Neural progenitor cell (in vitro differentiated cells): ENCODE results near the gene THUMPD3. TPM values are rescaled to one million over a fixed set of nuclear protein-coding genes. Genes with fewer than 3 reads are reported as not detected.

ENCODE experiments used
- DNase-seq: peaks from one replicate; pipeline ENCODE4 v3.0.0-alpha.2; 2016; ENCODE audit warnings: low spot score
- H2AFZ ChIP-seq: fragments of 200-600 bp; sonication (generic); replicated peaks from 2 replicates; pipeline ENCODE4 v1.6.1; 2016; ENCODE audit warnings: antibody characterized with exemption
- H3F3A ChIP-seq: fragments of 200-600 bp; sonication (generic); 2 replicates; pipeline ENCODE4 v1.6.1; 2016; ENCODE audit warnings: antibody characterized with exemption, low read depth
- H3K27ac ChIP-seq: fragments of 200-600 bp; sonication (generic); 2 replicates; pipeline ENCODE4 v1.5.1; 2016; ENCODE audit warnings: mild to moderate bottlenecking
- H3K27me3 ChIP-seq: fragments of 200-600 bp; sonication (generic); 2 replicates; pipeline ENCODE4 v1.6.1; 2016; ENCODE audit warnings: mild to moderate bottlenecking, moderate library complexity
- H3K36me3 ChIP-seq: fragments of 200-600 bp; sonication (generic); 2 replicates; pipeline ENCODE4 v1.5.1; 2016
- H3K4me1 ChIP-seq: fragments of 200-600 bp; sonication (generic); 2 replicates; pipeline ENCODE4 v1.6.1; 2016; ENCODE audit warnings: mixed run types
- H3K4me2 ChIP-seq: fragments of 200-600 bp; sonication (generic); 2 replicates; pipeline ENCODE4 v1.6.1; 2016
- H3K4me3 ChIP-seq: fragments of 200-600 bp; sonication (generic); 2 replicates; pipeline ENCODE4 v1.5.1; 2016
- H3K79me2 ChIP-seq: fragments of 200-600 bp; sonication (generic); 2 replicates; pipeline ENCODE4 v1.6.1; 2016; ENCODE audit warnings: low read depth
- H3K9ac ChIP-seq: fragments of 200-600 bp; sonication (generic); 2 replicates; pipeline ENCODE4 v1.6.1; 2016
- H3K9me3 ChIP-seq: fragments of 200-600 bp; sonication (generic); 2 replicates; pipeline ENCODE4 v1.5.1; 2016; ENCODE audit warnings: low read depth
- H4K20me1 ChIP-seq: fragments of 200-600 bp; sonication (generic); 2 replicates; pipeline ENCODE4 v1.6.1; 2016; ENCODE audit warnings: low read depth
- H3K27ac Mint-ChIP-seq: 3 replicates; pipeline ENCODE4 v1.8.0; 2021; ENCODE audit warnings: mixed read lengths
- H3K27me3 Mint-ChIP-seq: 2 replicates; pipeline ENCODE4 v1.8.0; 2022; ENCODE audit warnings: low read depth, mild to moderate bottlenecking, inconsistent platforms, moderate library complexity, mixed read lengths; ENCODE audit not compliant: insufficient read depth
- H3K36me3 Mint-ChIP-seq: 3 replicates; pipeline ENCODE4 v1.8.0; 2021; ENCODE audit warnings: mixed read lengths
- H3K4me1 Mint-ChIP-seq: 3 replicates; pipeline ENCODE4 v1.8.0; 2021; ENCODE audit warnings: mixed read lengths
- H3K4me3 Mint-ChIP-seq: 3 replicates; pipeline ENCODE4 v1.8.0; 2021; ENCODE audit warnings: mild to moderate bottlenecking, moderate library complexity, mixed read lengths
- H3K9me3 Mint-ChIP-seq: 3 replicates; pipeline ENCODE4 v1.8.0; 2020; ENCODE audit warnings: mixed read lengths
- EZH2 ChIP-seq: fragments of 200-600 bp; sonication (generic); IDR thresholded peaks from 2 replicates; pipeline ENCODE4 v1.6.1; 2017; ENCODE audit warnings: antibody characterized with exemption, mild to moderate bottlenecking, moderate library complexity
- EZH2phosphoT487 ChIP-seq: fragments of 200-600 bp; sonication (generic); IDR thresholded peaks from 2 replicates; pipeline ENCODE4 v1.6.1; 2017; ENCODE audit warnings: antibody characterized with exemption
- total RNA-seq: library from RNA; depleted of rRNA; stranded (reverse); fragments of >200 nt; gene quantifications from 2 replicates; pipeline ENCODE4 v1.2.3, GENCODE V29; 2015; ENCODE audit warnings: low replicate concordance
- TF ChIP-seq, protein P1 (sequence below): fragments of 200-600 bp; sonication (generic); IDR thresholded peaks from 2 replicates; pipeline ENCODE4 v1.5.1; 2017; ENCODE audit warnings: antibody characterized with exemption, mild to moderate bottlenecking

Gene THUMPD3
- total RNA-seq, 1 donor from 2014 or later: 23.9 TPM

DNA sequence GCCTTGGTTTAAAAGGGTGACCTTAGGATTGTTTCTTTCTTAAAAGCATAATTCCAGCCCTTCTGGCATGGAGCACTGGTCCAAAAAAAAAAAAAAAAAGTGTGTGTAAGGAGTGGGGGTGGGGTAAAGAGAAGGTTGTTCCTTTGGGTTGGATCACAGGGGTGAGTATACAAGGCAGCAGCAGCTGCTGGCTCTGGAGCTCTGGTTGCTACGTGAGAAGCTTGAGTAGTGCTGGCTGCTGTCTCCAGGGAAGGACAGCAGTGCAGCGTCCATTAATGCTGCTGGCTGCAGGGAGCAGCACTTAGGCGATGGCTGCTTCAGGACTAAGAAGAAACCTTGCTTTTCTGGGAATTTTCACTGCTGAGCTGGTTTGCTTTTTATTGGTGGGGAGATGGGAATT lies 36.9 kb downstream of the THUMPD3 start:
- Histone ChIP-seq H3K9me3 (no peaks in the 10 kb centered on the region), H3K4me2 (peak overlapping the region; percentile 99), H2AFZ (no peak overlapping the region), H3K9ac (peak overlapping the region; percentile 98), H3K4me3 (peak overlapping the region; percentile 94), H3K4me1 (peaks cover 55% of the 10 kb centered on the region), H3K79me2 (peaks cover 89% of the 10 kb centered on the region), H3K27me3 (no peaks in the 10 kb centered on the region), H3K36me3 (no peaks in the 10 kb centered on the region), H3F3A (peaks cover 77% of the 10 kb centered on the region), H3K27ac (peak overlapping the region; percentile 96), H4K20me1 (peaks cover 84% of the 10 kb centered on the region)
- peak; percentile 92 for DNase-seq
- peaks cover 61% of the 10 kb centered on the region for H3K4me1 Mint-ChIP-seq
- no peaks in the 10 kb centered on the region for H3K36me3 Mint-ChIP-seq
- no peak for TF ChIP-seq EZH2phosphoT487
- TF ChIP-seq, protein P1, sequence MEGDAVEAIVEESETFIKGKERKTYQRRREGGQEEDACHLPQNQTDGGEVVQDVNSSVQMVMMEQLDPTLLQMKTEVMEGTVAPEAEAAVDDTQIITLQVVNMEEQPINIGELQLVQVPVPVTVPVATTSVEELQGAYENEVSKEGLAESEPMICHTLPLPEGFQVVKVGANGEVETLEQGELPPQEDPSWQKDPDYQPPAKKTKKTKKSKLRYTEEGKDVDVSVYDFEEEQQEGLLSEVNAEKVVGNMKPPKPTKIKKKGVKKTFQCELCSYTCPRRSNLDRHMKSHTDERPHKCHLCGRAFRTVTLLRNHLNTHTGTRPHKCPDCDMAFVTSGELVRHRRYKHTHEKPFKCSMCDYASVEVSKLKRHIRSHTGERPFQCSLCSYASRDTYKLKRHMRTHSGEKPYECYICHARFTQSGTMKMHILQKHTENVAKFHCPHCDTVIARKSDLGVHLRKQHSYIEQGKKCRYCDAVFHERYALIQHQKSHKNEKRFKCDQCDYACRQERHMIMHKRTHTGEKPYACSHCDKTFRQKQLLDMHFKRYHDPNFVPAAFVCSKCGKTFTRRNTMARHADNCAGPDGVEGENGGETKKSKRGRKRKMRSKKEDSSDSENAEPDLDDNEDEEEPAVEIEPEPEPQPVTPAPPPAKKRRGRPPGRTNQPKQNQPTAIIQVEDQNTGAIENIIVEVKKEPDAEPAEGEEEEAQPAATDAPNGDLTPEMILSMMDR: no peak
- TF ChIP-seq EZH2: no peak
- H3K9me3 Mint-ChIP-seq: no peaks in the 10 kb centered on the region
- H3K27me3 Mint-ChIP-seq: peaks cover 7% of the 10 kb centered on the region
- peak overlapping the region; percentile 96 for H3K27ac Mint-ChIP-seq
- H3K4me3 Mint-ChIP-seq: peak overlapping the region; percentile 99

DNA sequence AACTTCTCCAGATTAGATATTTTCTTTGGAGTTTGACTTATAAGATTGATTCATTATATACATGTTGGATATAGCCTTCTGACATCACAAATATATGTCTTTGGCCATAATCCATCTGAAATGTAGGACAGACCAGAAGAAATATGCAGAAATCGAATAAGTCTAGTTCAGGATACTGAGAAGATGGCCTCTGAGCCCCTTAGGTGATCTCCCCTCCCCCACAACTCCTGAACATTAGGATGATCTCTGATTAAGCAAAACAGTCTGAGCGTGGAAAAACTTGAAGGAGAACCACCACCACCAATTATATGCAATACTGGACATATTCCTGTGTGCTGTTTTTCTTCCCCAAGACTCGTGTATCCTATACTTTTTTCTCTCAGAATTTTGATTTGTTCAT lies 37.8 kb downstream of the THUMPD3 start:
- Histone ChIP-seq H3K9me3 (no peaks in the 10 kb centered on the region), H3K4me1 (peaks cover 55% of the 10 kb centered on the region), H3F3A (peaks cover 77% of the 10 kb centered on the region), H3K27me3 (no peaks in the 10 kb centered on the region), H3K4me2 (peak overlapping the region; percentile 99), H4K20me1 (peaks cover 84% of the 10 kb centered on the region), H2AFZ (no peak overlapping the region), H3K27ac (peak overlapping the region; percentile 96), H3K4me3 (peak overlapping the region; percentile 94), H3K79me2 (peaks cover 89% of the 10 kb centered on the region), H3K36me3 (no peaks in the 10 kb centered on the region), H3K9ac (peak overlapping the region; percentile 61)
- Mint-ChIP-seq H3K4me3 (peak overlapping the region; percentile 99), H3K36me3 (peaks cover 2% of the 10 kb centered on the region), H3K27ac (peak overlapping the region; percentile 92), H3K4me1 (peaks cover 56% of the 10 kb centered on the region), H3K9me3 (no peaks in the 10 kb centered on the region), H3K27me3 (peaks cover 7% of the 10 kb centered on the region)
- DNase-seq: peak; percentile 51
- no peak for TF ChIP-seq EZH2
- TF ChIP-seq EZH2phosphoT487: no peak
- TF ChIP-seq, protein P1: no peak

DNA sequence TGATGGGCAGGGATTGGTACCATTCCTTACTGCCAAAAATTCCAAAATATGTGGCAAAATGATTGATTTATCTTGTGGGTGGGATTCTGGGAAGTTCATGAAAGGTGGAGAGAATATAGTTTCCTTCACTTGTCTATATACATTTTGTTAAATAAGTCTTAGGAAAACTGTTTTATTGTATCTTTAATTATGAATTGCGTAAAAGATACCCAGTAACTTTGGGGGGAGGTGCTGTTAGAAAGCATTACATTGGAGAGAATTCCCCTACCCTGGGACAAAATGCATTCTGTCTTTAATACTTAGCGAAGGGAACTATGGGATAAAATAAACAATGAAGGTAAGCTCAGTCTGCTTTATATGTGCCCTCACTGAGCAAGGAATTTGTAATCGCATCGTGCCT lies 39.1 kb downstream of the THUMPD3 start:
- Histone ChIP-seq H3K27ac (peak overlapping the region; percentile 96), H3K4me2 (peak overlapping the region; percentile 99), H3K79me2 (peaks cover 94% of the 10 kb centered on the region), H2AFZ (no peak overlapping the region), H3K4me1 (peaks cover 55% of the 10 kb centered on the region), H3K9me3 (no peaks in the 10 kb centered on the region), H3K4me3 (peak overlapping the region; percentile 94), H3K27me3 (no peaks in the 10 kb centered on the region), H3F3A (peaks cover 74% of the 10 kb centered on the region), H3K9ac (peak overlapping the region; percentile 33), H4K20me1 (peaks cover 84% of the 10 kb centered on the region), H3K36me3 (no peaks in the 10 kb centered on the region)
- Mint-ChIP-seq H3K9me3 (peaks cover 4% of the 10 kb centered on the region), H3K4me1 (peaks cover 51% of the 10 kb centered on the region), H3K36me3 (peaks cover 9% of the 10 kb centered on the region), H3K27me3 (peaks cover 6% of the 10 kb centered on the region), H3K4me3 (peak overlapping the region; percentile 79), H3K27ac (peak overlapping the region; percentile 67)
- TF ChIP-seq EZH2phosphoT487: no peak
- TF ChIP-seq, protein P1: no peak
- DNase-seq: peak; percentile 11
